Esophagus squamous epithelium (tissue), 4 donors: ENCODE data around the gene NLGN2.

Experiments
- CTCF ChIP-seq, 6 experiments: fragments of 450-650 bp in 4 of 6; fragments of 200-600 bp in 2 of 6; sonication (generic) in 2 of 6; IDR thresholded peaks; one replicate each; pipeline ENCODE4 v1.5.1; 2016 to 2019; ENCODE audit warnings: antibody characterized with exemption in 6 of 6, mild to moderate bottlenecking in 4 of 6, moderate library complexity in 4 of 6
- POLR2A ChIP-seq, 4 donors: fragments of 450-650 bp; IDR thresholded peaks; one replicate each; pipeline ENCODE4 v1.6.1; 2017; ENCODE audit warnings: antibody characterized with exemption in 4 of 4, mild to moderate bottlenecking in 4 of 4, moderate library complexity in 3 of 4

- no peak for TF ChIP-seq CTCF (IDR thresholded peaks at IDR 0.05)
- TF ChIP-seq POLR2A (IDR thresholded peaks at IDR 0.05) = no peak
Observed at GRCh38 chr17:7418472-7419152, 11.0 kb downstream of the NLGN2 start.
